ENCODE results near the gene HNRNPAB. TPM values are rescaled to one million over a fixed set of nuclear protein-coding genes. Genes with fewer than 3 reads are reported as not detected.

HNRNPAB gene
- total RNA-seq = 29.1 and 47.6 TPM in 2 replicates

DNA sequence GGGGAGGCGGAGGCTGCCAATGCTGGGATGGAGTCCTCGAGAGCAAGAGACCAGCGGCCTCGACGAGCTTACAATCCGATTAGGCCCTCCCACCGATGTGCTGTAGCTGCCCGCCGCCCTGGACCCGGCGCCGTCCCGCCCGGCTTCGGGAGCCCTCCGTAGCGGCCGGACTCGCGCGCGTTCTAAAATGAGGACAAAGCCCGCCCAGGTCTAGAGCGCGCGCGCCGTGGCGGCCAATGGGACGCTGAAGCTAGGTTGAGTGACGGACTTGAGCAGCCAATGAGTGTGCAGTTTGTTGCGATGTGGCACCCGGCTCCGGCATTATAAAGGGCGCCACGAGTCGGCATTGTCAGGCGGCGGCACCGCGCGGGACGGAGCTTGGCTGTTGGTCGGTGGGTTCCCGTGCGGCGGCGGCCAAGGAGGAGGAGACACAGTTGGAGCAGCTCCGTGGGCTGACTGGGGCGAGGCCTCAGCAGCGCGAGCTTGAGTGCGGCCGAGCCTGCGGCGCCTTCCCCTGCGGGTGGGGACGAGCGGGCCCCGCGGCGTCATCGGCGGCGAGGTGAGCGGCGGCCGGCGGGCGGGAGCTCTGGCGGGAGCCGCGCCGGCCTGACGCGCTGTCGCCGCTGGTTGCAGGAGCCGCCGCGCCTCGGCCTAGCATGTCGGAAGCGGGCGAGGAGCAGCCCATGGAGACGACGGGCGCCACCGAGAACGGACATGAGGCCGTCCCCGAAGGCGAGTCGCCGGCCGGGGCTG lies at the start of gene HNRNPAB:
TSS of gene HNRNPAB (plus strand) at position 352 of the 753 bp plus-strand sequence. CDS start at position 657, 305 bp downstream.

DNA sequence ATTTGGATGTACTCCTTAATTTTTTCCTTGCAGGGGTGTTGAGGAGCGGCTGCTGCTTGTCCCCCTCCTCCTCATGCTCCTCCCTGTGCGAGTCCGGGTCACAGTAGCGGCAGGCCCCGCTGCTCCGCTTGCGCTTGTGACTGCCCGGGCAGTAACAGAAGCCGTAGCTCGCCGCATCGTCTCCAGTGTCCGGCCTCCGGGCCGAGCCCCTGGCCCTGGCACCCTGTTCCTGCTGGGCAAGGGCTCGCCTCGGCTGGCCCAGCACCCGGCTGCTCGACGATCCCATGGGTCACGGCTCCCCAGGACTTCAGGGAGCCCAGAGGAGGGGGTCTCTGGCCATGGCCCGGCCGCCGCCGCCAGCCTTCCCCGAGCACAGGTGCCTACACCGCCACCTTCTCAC lies 17.3 kb upstream of the HNRNPAB start, which contains the start of gene GMCL2:
TSS of gene GMCL2 (minus strand) at position 358 of the 400 bp plus-strand sequence. CDS start at position 286, 72 bp downstream.

DNA sequence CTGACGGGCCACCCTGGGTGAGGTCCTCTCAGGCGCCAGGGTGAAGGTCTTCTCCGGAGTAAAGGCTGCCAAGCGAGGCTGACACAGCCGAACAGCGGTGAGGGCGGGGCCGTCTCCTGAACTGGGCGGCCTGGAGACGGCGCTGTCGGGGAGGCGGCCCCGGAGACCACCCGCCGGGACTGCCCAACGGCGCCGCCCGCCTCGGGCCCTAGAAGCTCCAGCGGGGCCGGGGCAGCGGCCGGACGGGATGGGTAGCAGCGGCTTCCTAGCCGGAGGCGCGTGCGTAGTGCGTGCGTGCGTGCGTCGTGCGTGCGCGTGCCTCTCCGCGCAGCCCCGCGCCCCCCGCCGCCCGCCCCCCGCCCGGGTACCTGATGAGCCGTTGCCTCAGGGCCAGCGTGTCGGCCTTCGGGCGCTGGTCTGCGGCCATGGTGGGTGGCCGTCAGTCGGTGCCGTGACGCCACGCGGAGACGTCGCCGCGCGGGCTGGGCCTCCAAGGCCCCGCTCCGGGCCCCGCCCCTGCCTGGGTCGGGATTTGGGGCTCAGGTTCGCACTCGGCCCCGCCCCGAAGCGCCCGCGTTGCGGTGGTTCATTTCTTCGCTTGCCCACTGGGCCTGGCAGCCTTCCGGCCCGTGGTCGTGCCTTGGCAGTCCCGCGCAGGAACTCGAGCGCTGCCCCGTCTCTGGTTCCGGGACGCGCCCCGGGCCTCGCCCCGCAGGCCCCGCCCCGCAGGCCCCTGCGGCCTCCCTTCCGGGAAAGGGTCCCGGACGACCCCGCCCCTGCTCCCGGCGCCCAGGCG lies 28.0 kb downstream of the HNRNPAB start, which contains the start of gene PHYKPL:
TSS of gene PHYKPL (minus strand) at position 679 of the 796 bp plus-strand sequence. CDS start at position 427, 252 bp downstream.

Other genes starting within 250 kb of the HNRNPAB start
- not detected in 2 replicates for gene PROP1, start 208.3 kb upstream of the HNRNPAB start, total RNA-seq
- gene N4BP3, start 91.0 kb upstream of the HNRNPAB start, total RNA-seq = 0.68 and 1.5 TPM in 2 replicates
- 25.6 and 28.8 TPM in 2 replicates for gene RMND5B, start 73.5 kb upstream of the HNRNPAB start, total RNA-seq
- 88.4 and 114 TPM in 2 replicates for gene NHP2, start 50.6 kb upstream of the HNRNPAB start, total RNA-seq
- gene GMCL2, start 17.2 kb upstream of the HNRNPAB start, total RNA-seq = not detected in 2 replicates
- gene PHYKPL, start 28.3 kb downstream of the HNRNPAB start, total RNA-seq = 25.4 and 27.4 TPM in 2 replicates

Measured in aortic smooth muscle cell (primary cell).